Endothelial cell (in vitro differentiated cells): ENCODE data around the gene HAVCR2. TPM values are rescaled to one million over a fixed set of nuclear protein-coding genes. Genes with fewer than 3 reads are reported as not detected.

Experiments used
- DNase-seq: peaks from one replicate; pipeline ENCODE4 v3.0.0; 2021; ENCODE audit warnings: low spot score
- H3K27ac Mint-ChIP-seq: one replicate; pipeline ENCODE4 v1.8.0; 2021; ENCODE audit warnings: mixed read lengths, inconsistent platforms; ENCODE audit not compliant: unreplicated experiment
- H3K27me3 Mint-ChIP-seq: one replicate; pipeline ENCODE4 v1.8.0; 2021; ENCODE audit warnings: mild to moderate bottlenecking, moderate library complexity, mixed read lengths, inconsistent platforms; ENCODE audit not compliant: unreplicated experiment
- H3K36me3 Mint-ChIP-seq: one replicate; pipeline ENCODE4 v1.8.0; 2021; ENCODE audit warnings: mild to moderate bottlenecking, low read depth, mixed read lengths, inconsistent platforms; ENCODE audit not compliant: unreplicated experiment
- H3K4me1 Mint-ChIP-seq: one replicate; pipeline ENCODE4 v1.8.0; 2021; ENCODE audit warnings: mild to moderate bottlenecking, mixed read lengths, inconsistent platforms; ENCODE audit not compliant: unreplicated experiment
- H3K4me3 Mint-ChIP-seq: one replicate; pipeline ENCODE4 v1.8.0; 2021; ENCODE audit warnings: mild to moderate bottlenecking, mixed read lengths, inconsistent platforms; ENCODE audit not compliant: unreplicated experiment
- H3K9me3 Mint-ChIP-seq: one replicate; pipeline ENCODE4 v1.8.0; 2021; ENCODE audit warnings: mixed read lengths, inconsistent platforms; ENCODE audit not compliant: unreplicated experiment
- total RNA-seq: library from RNA; stranded (reverse); fragmentation: NEBNext Ultra II Directional; extraction: Animal tissue kit (Norgen Biotek cat#: 25700); gene quantifications from one replicate; pipeline ENCODE4 v1.2.1, GENCODE V29; 2021; ENCODE audit not compliant: unreplicated experiment
- TF ChIP-seq, protein P1 (sequence below): fragments of 200-600 bp; sonication (generic); IDR thresholded peaks from one replicate; pipeline ENCODE4 v1.5.0; 2021; ENCODE audit warnings: antibody characterized with exemption; ENCODE audit not compliant: unreplicated experiment

Gene HAVCR2
- total RNA-seq, 1 donor from 2014 or later = 0.15 TPM

DNA sequence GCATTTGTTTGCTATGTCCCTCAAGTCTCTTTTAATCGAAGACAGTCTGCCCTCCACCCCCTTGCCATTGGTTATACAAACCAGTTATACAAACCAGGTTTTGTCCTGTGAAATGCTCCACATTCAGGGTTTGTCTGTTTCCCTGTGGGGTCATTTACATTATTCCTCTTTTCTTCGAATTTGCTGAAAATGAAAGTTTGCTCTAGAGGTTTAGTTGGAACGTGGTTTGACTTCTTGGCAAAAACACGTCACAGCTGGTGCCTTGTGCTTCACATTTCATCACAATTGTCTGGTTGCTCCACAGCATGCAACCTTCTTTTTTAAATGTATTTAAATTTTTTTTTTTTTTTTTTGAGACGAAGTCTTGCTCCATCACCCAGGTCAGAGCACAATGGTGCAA is 4.2 kb upstream of the HAVCR2 start:
- no peak for DNase-seq
- H3K4me1 Mint-ChIP-seq = peaks cover 7% of the 10 kb centered on the region
- no peak overlapping the region for H3K4me3 Mint-ChIP-seq
- peaks cover 2% of the 10 kb centered on the region for H3K27me3 Mint-ChIP-seq
- H3K36me3 Mint-ChIP-seq = no peaks in the 10 kb centered on the region
- no peaks in the 10 kb centered on the region for H3K9me3 Mint-ChIP-seq
- no peak overlapping the region for H3K27ac Mint-ChIP-seq
- TF ChIP-seq, protein P1, sequence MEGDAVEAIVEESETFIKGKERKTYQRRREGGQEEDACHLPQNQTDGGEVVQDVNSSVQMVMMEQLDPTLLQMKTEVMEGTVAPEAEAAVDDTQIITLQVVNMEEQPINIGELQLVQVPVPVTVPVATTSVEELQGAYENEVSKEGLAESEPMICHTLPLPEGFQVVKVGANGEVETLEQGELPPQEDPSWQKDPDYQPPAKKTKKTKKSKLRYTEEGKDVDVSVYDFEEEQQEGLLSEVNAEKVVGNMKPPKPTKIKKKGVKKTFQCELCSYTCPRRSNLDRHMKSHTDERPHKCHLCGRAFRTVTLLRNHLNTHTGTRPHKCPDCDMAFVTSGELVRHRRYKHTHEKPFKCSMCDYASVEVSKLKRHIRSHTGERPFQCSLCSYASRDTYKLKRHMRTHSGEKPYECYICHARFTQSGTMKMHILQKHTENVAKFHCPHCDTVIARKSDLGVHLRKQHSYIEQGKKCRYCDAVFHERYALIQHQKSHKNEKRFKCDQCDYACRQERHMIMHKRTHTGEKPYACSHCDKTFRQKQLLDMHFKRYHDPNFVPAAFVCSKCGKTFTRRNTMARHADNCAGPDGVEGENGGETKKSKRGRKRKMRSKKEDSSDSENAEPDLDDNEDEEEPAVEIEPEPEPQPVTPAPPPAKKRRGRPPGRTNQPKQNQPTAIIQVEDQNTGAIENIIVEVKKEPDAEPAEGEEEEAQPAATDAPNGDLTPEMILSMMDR = no peak

DNA sequence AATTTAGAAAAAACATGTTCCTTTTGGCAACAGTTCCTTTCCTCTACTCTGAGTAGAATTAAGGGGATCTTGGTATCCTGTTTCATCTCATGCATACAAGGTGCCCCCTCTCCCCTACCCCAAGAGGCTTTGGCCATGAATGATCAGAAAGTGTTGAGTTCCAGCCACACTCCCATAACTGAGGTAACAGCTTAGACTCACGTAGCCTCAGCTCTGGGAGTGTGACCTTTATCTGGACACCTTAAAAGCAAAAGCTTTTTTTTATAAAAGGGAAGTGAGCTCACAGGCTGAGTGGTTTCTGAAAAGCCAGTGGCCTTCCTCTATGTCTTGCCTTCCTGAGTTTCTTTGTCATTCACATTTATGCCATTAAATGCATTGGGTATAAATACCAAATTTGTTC is 900 bp upstream of the HAVCR2 start:
- Mint-ChIP-seq H3K36me3 (no peaks in the 10 kb centered on the region), H3K27ac (no peak overlapping the region), H3K4me3 (no peak overlapping the region), H3K4me1 (peaks cover 9% of the 10 kb centered on the region), H3K9me3 (no peaks in the 10 kb centered on the region), H3K27me3 (peaks cover 2% of the 10 kb centered on the region)
- TF ChIP-seq, protein P1 = no peak
- DNase-seq = no peak

DNA sequence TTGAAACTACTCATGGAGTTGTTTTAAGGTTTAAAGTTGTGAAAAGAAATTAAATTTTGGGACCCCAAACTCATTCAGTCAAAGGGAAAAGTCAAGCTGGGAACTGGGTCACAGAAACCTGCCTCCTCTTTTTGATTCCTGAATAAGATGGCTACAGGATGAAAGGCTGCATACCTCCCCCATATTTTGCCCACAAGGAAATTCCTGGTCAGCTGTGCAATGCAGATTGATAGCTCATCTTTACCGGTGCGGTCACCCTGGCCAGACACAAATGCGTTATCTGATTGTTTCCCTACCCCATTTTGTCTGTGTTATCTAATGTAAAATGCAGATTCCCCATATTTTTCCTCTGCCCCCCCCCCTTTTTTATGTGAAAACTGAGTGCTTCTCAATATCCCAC is 1.3 kb downstream of the HAVCR2 start:
- no peak overlapping the region for H3K27ac Mint-ChIP-seq
- H3K4me1 Mint-ChIP-seq = peaks cover 9% of the 10 kb centered on the region
- H3K4me3 Mint-ChIP-seq = no peak overlapping the region
- no peak for DNase-seq
- TF ChIP-seq, protein P1 = no peak
- H3K27me3 Mint-ChIP-seq = peaks cover 2% of the 10 kb centered on the region
- H3K36me3 Mint-ChIP-seq = no peaks in the 10 kb centered on the region
- H3K9me3 Mint-ChIP-seq = no peaks in the 10 kb centered on the region

DNA sequence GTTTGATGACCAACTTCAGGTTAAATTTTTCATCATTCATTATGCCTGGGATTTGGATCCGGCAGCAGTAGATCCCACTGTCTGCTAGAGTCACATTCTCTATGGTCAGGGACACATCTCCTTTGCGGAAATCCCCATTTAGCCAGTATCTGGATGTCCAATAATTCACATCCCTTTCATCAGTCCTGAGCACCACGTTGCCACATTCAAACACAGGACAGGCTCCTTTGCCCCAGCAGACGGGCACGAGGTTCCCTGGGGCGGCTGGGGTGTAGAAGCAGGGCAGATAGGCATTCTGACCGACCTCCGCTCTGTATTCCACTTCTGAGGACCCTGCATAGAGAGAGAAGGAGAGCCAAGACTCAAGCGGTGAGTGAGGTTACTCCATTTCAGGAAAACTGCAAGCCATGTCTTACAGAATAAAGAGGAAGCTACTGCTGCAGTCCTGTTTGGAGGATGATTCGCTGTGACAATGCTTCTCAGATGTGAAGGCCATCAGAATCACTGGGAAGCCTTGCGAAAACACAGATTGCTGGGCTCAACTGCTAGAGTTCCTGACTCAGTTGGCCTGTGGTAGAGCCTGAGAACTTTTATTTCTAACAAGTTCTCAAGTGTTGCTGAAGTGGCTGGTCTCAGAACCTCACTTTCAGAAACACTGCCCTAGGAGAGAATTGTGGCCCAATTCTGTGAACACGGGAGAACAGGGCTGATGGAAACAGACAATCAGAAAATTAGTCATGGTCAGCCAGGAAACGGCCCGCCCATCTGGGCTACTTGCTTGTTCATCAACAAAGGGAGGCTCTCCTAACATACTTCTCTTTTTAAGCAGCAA is 2.0 kb downstream of the HAVCR2 start:
- Mint-ChIP-seq H3K4me3 (no peak overlapping the region), H3K36me3 (no peaks in the 10 kb centered on the region), H3K4me1 (peaks cover 9% of the 10 kb centered on the region), H3K27ac (no peak overlapping the region), H3K27me3 (peaks cover 2% of the 10 kb centered on the region), H3K9me3 (no peaks in the 10 kb centered on the region)
- TF ChIP-seq, protein P1 = no peak
- DNase-seq = no peak

DNA sequence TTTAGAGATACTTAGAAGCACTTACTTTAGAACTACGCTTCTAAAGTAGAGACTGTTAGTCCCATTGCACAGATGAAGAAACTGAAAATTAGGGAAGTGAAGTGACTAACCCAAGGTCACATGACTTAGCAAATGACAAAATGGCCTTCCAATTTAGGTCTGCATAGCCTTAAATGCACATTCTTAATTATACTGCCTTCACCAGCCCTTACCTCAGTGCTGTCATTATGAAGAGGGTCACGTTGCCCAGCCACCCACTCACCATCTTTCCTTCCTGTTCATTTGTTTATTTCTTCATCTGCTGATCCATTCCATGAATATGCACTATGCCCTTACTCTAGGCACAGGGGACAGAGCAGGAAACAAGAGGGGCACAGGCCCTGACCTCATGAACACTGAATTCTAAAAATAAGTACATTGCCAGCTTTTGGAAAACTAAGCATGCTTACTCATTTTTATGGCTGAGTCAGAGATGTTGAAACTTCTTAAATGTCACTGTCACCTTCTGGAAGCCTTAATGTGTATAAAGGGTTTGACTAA is 8.6 kb downstream of the HAVCR2 start:
- Mint-ChIP-seq H3K4me1 (no peaks in the 10 kb centered on the region), H3K27ac (no peak overlapping the region), H3K4me3 (no peak overlapping the region), H3K9me3 (no peaks in the 10 kb centered on the region), H3K27me3 (no peaks in the 10 kb centered on the region), H3K36me3 (no peaks in the 10 kb centered on the region)
- TF ChIP-seq, protein P1 = no peak
- DNase-seq = no peak
